GM12878 (cell line): ENCODE results near the gene SMOC2. TPM values are rescaled to one million over a fixed set of nuclear protein-coding genes. Genes with fewer than 3 reads are reported as not detected.

Experiments
- ATAC-seq: fragments of 200-7000 bp; cut with Tn5 transposase; 3 replicates; pipeline ENCODE4 v1.9.1; 2020; ENCODE audit warnings: mild to moderate bottlenecking, moderate library complexity
- BruUV-seq: library from RNA; stranded (reverse); fragments of 400-500 nt; replicated peaks from 2 replicates; lab custom pipeline; 2021; lab: Mats Ljungman, UMichigan
- CTCF ChIA-PET: fragments of 300-600 bp; sonication (Branson Sonifier 250); formaldehyde crosslinking; extraction: SDS; loops from one replicate; lab custom pipeline; 2021; ENCODE audit warnings: inconsistent platforms; lab: Yijun Ruan, JAX
- POLR2A ChIA-PET: fragments of 350-600 bp; formaldehyde crosslinking; extraction: SDS; loops from one replicate; lab custom pipeline; 2021; ENCODE audit warnings: inconsistent platforms; lab: Charles Lee
- RAD21 ChIA-PET: fragments of 300-600 bp; sonication (Branson Sonifier 250); formaldehyde crosslinking; loops from one replicate; lab custom pipeline; 2023; ENCODE audit warnings: antibody characterized with exemption; ENCODE audit not compliant: unreplicated experiment; lab: Charles Lee
- SMC1A ChIA-PET: fragments of 300-600 bp; sonication (Branson Sonifier 250); formaldehyde crosslinking; loops from one replicate; lab custom pipeline; 2023; ENCODE audit not compliant: unreplicated experiment, uncharacterized antibody; lab: Charles Lee
- DNase-seq: peaks from one replicate; pipeline ENCODE4 v3.0.0-alpha.2; 2011; ENCODE audit warnings: low read depth, low spot score
- FAIRE-seq: peaks from 3 replicates; lab custom pipeline; 2011; peaks lifted over from hg19 to GRCh38; lab: Jason Lieb, UNC
- H2AFZ ChIP-seq: 2 replicates; pipeline ENCODE4 v1.6.0; 2011; ENCODE audit warnings: low read depth, low read length, control low read depth; ENCODE audit not compliant: control insufficient read depth
- H3K27ac ChIP-seq: 2 replicates; pipeline ENCODE4 v1.5.1; 2011; ENCODE audit warnings: control low read depth; ENCODE audit not compliant: control insufficient read depth, insufficient read depth
- H3K27me3 ChIP-seq, 2 experiments: replicated peaks in 1 of 2; 2 replicates each; pipeline versions ENCODE4 v1.6.0 to v1.6.1; 2011; ENCODE audit warnings: low read length in 1 of 2; ENCODE audit not compliant: control insufficient read depth in 2 of 2, insufficient read depth in 2 of 2
- H3K36me3 ChIP-seq, 2 experiments: 2 replicates each; pipeline ENCODE4 v1.5.1; 2011; ENCODE audit warnings: low read length in 1 of 2; ENCODE audit not compliant: control insufficient read depth in 2 of 2, insufficient read depth in 2 of 2
- H3K4me1 ChIP-seq: 2 replicates; pipeline ENCODE4 v1.6.1; 2011; ENCODE audit warnings: mild to moderate bottlenecking, low read length, moderate library complexity, mixed read lengths; ENCODE audit not compliant: control insufficient read depth, insufficient read depth
- H3K4me2 ChIP-seq: 2 replicates; pipeline ENCODE4 v1.6.0; 2011; ENCODE audit warnings: control low read depth; ENCODE audit not compliant: control insufficient read depth, insufficient read depth
- H3K4me3 ChIP-seq: fragments of 200-600 bp; sonication (generic); 2 replicates; pipeline ENCODE4 v1.5.1; 2016
- H3K79me2 ChIP-seq: 2 replicates; pipeline ENCODE4 v1.6.0; 2011; ENCODE audit warnings: low read length; ENCODE audit not compliant: control insufficient read depth, insufficient read depth
- H3K9ac ChIP-seq: 2 replicates; pipeline ENCODE4 v1.8.0; 2011; ENCODE audit warnings: low read length, control low read depth, mixed read lengths; ENCODE audit not compliant: control insufficient read depth, insufficient read depth
- H3K9me3 ChIP-seq: replicated peaks from 3 replicates; pipeline ENCODE4 v1.5.1; 2011; ENCODE audit warnings: mild to moderate bottlenecking, low read length; ENCODE audit not compliant: control insufficient read depth, insufficient read depth
- H4K20me1 ChIP-seq: 2 replicates; pipeline ENCODE4 v1.6.0; 2011; ENCODE audit not compliant: control insufficient read depth, insufficient read depth
- ASH2L ChIP-seq: fragments of 300-600, 200-600 bp; sonication (generic); IDR thresholded peaks from 2 replicates; pipeline ENCODE4 v1.6.1; 2017; ENCODE audit warnings: low read depth, mild to moderate bottlenecking, borderline replicate concordance
- BACH1 ChIP-seq: fragments of 450-650 bp; IDR thresholded peaks from 2 replicates; pipeline ENCODE4 v1.6.1; 2017; ENCODE audit warnings: mild to moderate bottlenecking, borderline replicate concordance
- EP300 ChIP-seq, 2 experiments: fragments of 150-350 bp in 1 of 2; IDR thresholded peaks; 2 replicates each; pipeline ENCODE4 v1.6.1; 2011 to 2012; ENCODE audit warnings: low read depth in 2 of 2, low read length in 2 of 2, borderline replicate concordance in 1 of 2, improper control_type of control experiment in 1 of 2, inconsistent platforms in 1 of 2; ENCODE audit not compliant: control insufficient read depth in 1 of 2
- HCFC1 ChIP-seq: fragments of 150-350 bp; IDR thresholded peaks from 2 replicates; pipeline ENCODE4 v1.6.1; 2014; ENCODE audit warnings: low read length
- IKZF1 ChIP-seq: fragments of 450-650 bp; conservative IDR thresholded peaks from 2 replicates; pipeline ENCODE4 v1.6.1; 2017; ENCODE audit warnings: antibody characterized with exemption, mild to moderate bottlenecking
- NFYA ChIP-seq: IDR thresholded peaks from 2 replicates; pipeline ENCODE4 v1.6.1; 2011; ENCODE audit warnings: low read depth, mild to moderate bottlenecking, low read length, improper control_type of control experiment, borderline replicate concordance
- SRF ChIP-seq, 2 experiments: IDR thresholded peaks; 2 replicates each; pipeline ENCODE4 v1.6.1; 2011; ENCODE audit warnings: low read depth in 2 of 2, low read length in 2 of 2, mild to moderate bottlenecking in 1 of 2, moderate library complexity in 1 of 2
- WGBS: methylation state at CpG from one replicate; pipeline ENCODE4 v1.1.6; 2016; ENCODE audit warnings: low lambda C conversion rate; ENCODE audit not compliant: insufficient replicate concordance, insufficient coverage; ENCODE audit errors: missing lambda C conversion rate; 5-methylcytosine and 5-hydroxymethylcytosine counted together
- in situ Hi-C: fragments of 300-500 bp; cut with MboI; formaldehyde crosslinking; loops from 9 replicates; pipeline ENCODE4 v1.14.3; 2018; ENCODE audit warnings: mixed read lengths
- intact Hi-C: fragments of 100-400 bp; cut with micrococcal nuclease; formaldehyde crosslinking; loops from one replicate; pipeline ENCODE4 v1.14.2; 2022; ENCODE audit not compliant: unreplicated experiment
- polyA plus RNA-seq, 11 experiments: library from polyadenylated mRNA; depleted of rRNA in 4 of 11; unstranded in 6 of 11; stranded (reverse) in 5 of 11; fragments of >200 nt; fragmentation: Nextera tagmentation in 4 of 11; fragmentation: Illumina TruSeq in 1 of 11; extraction: Ambion mirVana in 4 of 11; extraction: Trizol in 1 of 11; gene quantifications; 1 replicate in 1 of 11; 2 replicates in 10 of 11; pipeline versions ENCODE4 v1.2.1 to v1.2.3, GENCODE V29; 2011 to 2016; ENCODE audit warnings: inconsistent platforms in 2 of 11, missing spikeins in 2 of 11, low read depth in 1 of 11
- total RNA-seq, 4 experiments: library from RNA; depleted of rRNA in 3 of 4; stranded (reverse); fragments of >200 nt in 3 of 4; fragmentation: Illumina TruSeq in 1 of 4; extraction: Trizol in 1 of 4; gene quantifications; 2 replicates each; pipeline versions ENCODE4 v1.2.1 to v1.2.3, GENCODE V29; 2013 to 2021
- TF ChIP-seq, protein P1 (sequence below), 3 experiments: IDR thresholded peaks in 2 of 3; conservative IDR thresholded peaks in 1 of 3; 2 replicates each; pipeline ENCODE4 v1.5.1; 2011; ENCODE audit warnings: low read depth in 3 of 3, low read length in 3 of 3, mild to moderate bottlenecking in 3 of 3, control low read depth in 2 of 3, moderate library complexity in 2 of 3, inconsistent platforms in 1 of 3, mixed read lengths in 1 of 3; ENCODE audit not compliant: control insufficient read depth in 2 of 3, insufficient read depth in 1 of 3; ENCODE audit errors: extremely low read depth in 1 of 3

SMOC2 gene
- total and polyA plus RNA-seq, 10 of the 15 experiments (the other 5 are each of a cell fraction or from before 2014, with no cell fraction given) = 0.10 to 0.12 TPM; not detected in 8

DNA sequence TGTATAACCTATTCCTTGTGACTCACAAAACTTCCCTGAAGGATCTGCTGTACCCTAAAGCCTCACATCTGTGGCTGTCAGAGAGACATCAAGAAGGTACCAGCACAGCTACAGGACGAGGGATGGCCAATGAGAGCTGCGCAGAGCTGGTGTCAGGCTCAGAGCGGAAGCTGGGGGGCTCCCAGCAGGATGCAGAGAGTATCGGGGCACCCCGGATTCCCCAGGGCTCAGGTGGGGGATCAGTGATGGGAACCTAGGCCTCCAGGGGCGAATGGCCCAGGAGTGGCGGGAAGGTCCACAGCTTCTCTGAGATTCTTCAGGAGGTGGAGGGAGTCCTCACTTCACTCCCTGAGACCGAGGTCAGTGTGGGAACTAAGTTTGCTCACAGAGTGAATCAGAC, 30.9 kb upstream of the SMOC2 start:
- H2AFZ ChIP-seq = no peak overlapping the region
- ChIA-PET SMC1A (no interaction called here), CTCF (interaction anchor here (0.6 kb wide), 1 partner anchor 77 kb away, joined by 3 read pairs; no protein-coding TSS in a partner anchor), POLR2A (no interaction called here), RAD21 (no interaction called here)
- H3K27me3 ChIP-seq = no peaks in the 10 kb centered on the region
- no peaks in the 10 kb centered on the region for H4K20me1 ChIP-seq
- no peaks in the 10 kb centered on the region for H3K79me2 ChIP-seq
- FAIRE-seq = no peak
- no peaks in the 10 kb centered on the region for H3K4me1 ChIP-seq
- H3K27ac ChIP-seq = no peak overlapping the region
- in situ Hi-C loops (no loop called here), intact Hi-C loops (no loop called here)
- no peak for TF ChIP-seq HCFC1
- TF ChIP-seq EP300 (IDR thresholded peaks at IDR 0.05; ENCODE audit: borderline replicate concordance in 1 of 2, control insufficient read depth in 1 of 2, low read depth in 2 of 2, low read length in 2 of 2) = no peak
- TF ChIP-seq BACH1 = no peak
- TF ChIP-seq, protein P1, sequence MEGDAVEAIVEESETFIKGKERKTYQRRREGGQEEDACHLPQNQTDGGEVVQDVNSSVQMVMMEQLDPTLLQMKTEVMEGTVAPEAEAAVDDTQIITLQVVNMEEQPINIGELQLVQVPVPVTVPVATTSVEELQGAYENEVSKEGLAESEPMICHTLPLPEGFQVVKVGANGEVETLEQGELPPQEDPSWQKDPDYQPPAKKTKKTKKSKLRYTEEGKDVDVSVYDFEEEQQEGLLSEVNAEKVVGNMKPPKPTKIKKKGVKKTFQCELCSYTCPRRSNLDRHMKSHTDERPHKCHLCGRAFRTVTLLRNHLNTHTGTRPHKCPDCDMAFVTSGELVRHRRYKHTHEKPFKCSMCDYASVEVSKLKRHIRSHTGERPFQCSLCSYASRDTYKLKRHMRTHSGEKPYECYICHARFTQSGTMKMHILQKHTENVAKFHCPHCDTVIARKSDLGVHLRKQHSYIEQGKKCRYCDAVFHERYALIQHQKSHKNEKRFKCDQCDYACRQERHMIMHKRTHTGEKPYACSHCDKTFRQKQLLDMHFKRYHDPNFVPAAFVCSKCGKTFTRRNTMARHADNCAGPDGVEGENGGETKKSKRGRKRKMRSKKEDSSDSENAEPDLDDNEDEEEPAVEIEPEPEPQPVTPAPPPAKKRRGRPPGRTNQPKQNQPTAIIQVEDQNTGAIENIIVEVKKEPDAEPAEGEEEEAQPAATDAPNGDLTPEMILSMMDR (IDR thresholded peaks at IDR 0.05 in 2 of 3, conservative IDR thresholded peaks at IDR 0.05 in 1 of 3; ENCODE audit: control insufficient read depth in 2 of 3, extremely low read depth in 1 of 3, insufficient read depth in 1 of 3, low read depth in 3 of 3, low read length in 3 of 3) = no peak
- TF ChIP-seq IKZF1 = no peak
- no peak for TF ChIP-seq NFYA
- TF ChIP-seq ASH2L = no peak
- no peak for TF ChIP-seq SRF (IDR thresholded peaks at IDR 0.05; ENCODE audit: low read depth in 2 of 2, low read length in 2 of 2)
- H3K36me3 ChIP-seq = no peaks in the 10 kb centered on the region
- WGBS = 46% methylated on average over 8 of the region's 8 CpGs
- no peak overlapping the region for H3K4me2 ChIP-seq
- BruUV-seq = no TSS peak
- H3K9me3 ChIP-seq = no peaks in the 10 kb centered on the region; the same call in 2 of the 3 replicates
- ATAC-seq = no peak
- H3K4me3 ChIP-seq = no peak overlapping the region
- DNase-seq = no peak
- no peak overlapping the region for H3K9ac ChIP-seq
